WERI-Rb-1 (cell line): ENCODE data around the gene PRUNE1.

ENCODE experiments used
- DNase-seq: peaks from one replicate; pipeline ENCODE4 v3.0.0-alpha.2; 2020
- H3K27ac ChIP-seq: fragments of 250-450 bp; sonication (Bioruptor Pico); 2 replicates; pipeline ENCODE4 v1.5.1; 2020; ENCODE audit warnings: mild to moderate bottlenecking, moderate library complexity
- H3K27me3 ChIP-seq: fragments of 250-450 bp; sonication (Bioruptor Pico); 2 replicates; pipeline ENCODE4 v1.5.1; 2021; ENCODE audit warnings: mild to moderate bottlenecking, low read depth, moderate library complexity; ENCODE audit not compliant: insufficient read depth, severe bottlenecking
- H3K36me3 ChIP-seq: fragments of 250-450 bp; sonication (Bioruptor Pico); 2 replicates; pipeline ENCODE4 v1.5.1; 2020; ENCODE audit warnings: mild to moderate bottlenecking, moderate library complexity
- H3K4me3 ChIP-seq: 2 replicates; pipeline ENCODE4 v1.5.1; 2011; ENCODE audit warnings: low read depth, mild to moderate bottlenecking, control low read depth, low read length
- H3K9me3 ChIP-seq: fragments of 250-450 bp; sonication (Bioruptor Pico); 2 replicates; pipeline ENCODE4 v1.5.1; 2021; ENCODE audit warnings: mild to moderate bottlenecking, moderate library complexity; ENCODE audit not compliant: severe bottlenecking
- CTCF ChIP-seq: IDR thresholded peaks from 2 replicates; pipeline ENCODE4 v1.5.1; 2011; ENCODE audit warnings: low read depth, mild to moderate bottlenecking, control low read depth, inconsistent platforms, low read length

PRUNE1 gene

DNA sequence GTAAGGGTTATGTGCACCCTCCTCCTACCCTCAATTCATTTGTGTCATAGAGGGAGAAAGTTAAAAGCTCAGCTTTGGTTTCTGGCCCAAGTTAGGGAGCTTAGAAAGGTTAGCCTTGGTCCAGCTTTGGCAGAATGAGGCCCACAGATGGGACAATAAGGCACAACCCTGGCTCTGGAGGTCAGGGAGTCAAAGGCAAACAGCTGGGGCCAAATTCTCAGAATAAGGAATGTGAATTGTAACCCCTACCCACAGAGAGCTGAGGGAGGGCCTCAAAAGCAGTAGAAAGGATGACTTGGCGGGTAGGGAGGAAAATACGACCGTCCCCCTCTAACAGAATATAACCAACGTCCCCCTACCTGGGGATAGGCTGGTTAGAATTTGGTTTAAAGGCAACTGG, 42.6 kb upstream of the PRUNE1 start:
- Histone ChIP-seq H3K36me3 (peaks cover 92% of the 10 kb centered on the region), H3K27me3 (no peaks in the 10 kb centered on the region), H3K4me3 (no peak overlapping the region), H3K9me3 (no peaks in the 10 kb centered on the region), H3K27ac (no peak overlapping the region)
- no peak for DNase-seq
- no peak for TF ChIP-seq CTCF

- no peak overlapping the region for H3K4me3 ChIP-seq
- DNase-seq: no peak
- peaks cover 92% of the 10 kb centered on the region for H3K36me3 ChIP-seq
- no peaks in the 10 kb centered on the region for H3K27me3 ChIP-seq
- H3K27ac ChIP-seq: no peak overlapping the region
- no peak for TF ChIP-seq CTCF
- H3K9me3 ChIP-seq: no peaks in the 10 kb centered on the region
Measured at GRCh38 chr1:150966011-150966410, 42.2 kb upstream of the PRUNE1 start.

GRCh38 chr1:150967936-150968335, 40.3 kb upstream of the PRUNE1 start:
- H3K9me3 ChIP-seq: no peaks in the 10 kb centered on the region
- no peak for TF ChIP-seq CTCF
- H3K27me3 ChIP-seq: no peaks in the 10 kb centered on the region
- no peak for DNase-seq
- peaks cover 94% of the 10 kb centered on the region for H3K36me3 ChIP-seq
- H3K4me3 ChIP-seq: no peak overlapping the region
- H3K27ac ChIP-seq: no peak overlapping the region

DNA sequence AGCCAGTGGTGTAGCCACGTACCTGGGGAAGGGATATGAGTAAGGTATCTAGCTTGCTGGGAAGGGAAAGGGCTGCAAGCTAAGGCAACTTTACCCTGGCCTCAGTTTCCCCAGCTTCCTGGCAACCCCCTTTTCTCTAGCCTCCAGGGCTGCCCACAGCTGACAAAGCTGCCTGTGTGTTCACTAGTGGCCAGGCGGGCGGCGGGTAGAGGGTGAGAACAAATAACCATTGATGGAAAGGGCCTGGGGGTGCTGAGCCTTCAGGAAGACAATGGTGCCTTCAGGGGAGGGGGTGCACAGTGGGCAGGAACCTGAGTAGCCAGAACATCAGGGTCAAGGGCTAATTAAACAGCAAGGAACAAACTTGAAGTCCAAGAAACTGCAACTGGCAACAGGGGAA, 39.8 kb upstream of the PRUNE1 start:
- Histone ChIP-seq H3K9me3 (no peaks in the 10 kb centered on the region), H3K27ac (no peak overlapping the region), H3K27me3 (no peaks in the 10 kb centered on the region), H3K36me3 (peaks cover 88% of the 10 kb centered on the region), H3K4me3 (no peak overlapping the region)
- DNase-seq: no peak
- no peak for TF ChIP-seq CTCF

GRCh38 chr1:150969626-150970025, 38.6 kb upstream of the PRUNE1 start:
- H3K27ac ChIP-seq: no peak overlapping the region
- H3K27me3 ChIP-seq: no peaks in the 10 kb centered on the region
- TF ChIP-seq CTCF: no peak
- H3K9me3 ChIP-seq: no peaks in the 10 kb centered on the region
- no peak overlapping the region for H3K4me3 ChIP-seq
- H3K36me3 ChIP-seq: peaks cover 83% of the 10 kb centered on the region
- no peak for DNase-seq

GRCh38 chr1:150970808-150971582, 37.3 kb upstream of the PRUNE1 start:
- H3K9me3 ChIP-seq: peaks cover 4% of the 10 kb centered on the region
- DNase-seq: peak; percentile 85
- no peaks in the 10 kb centered on the region for H3K27me3 ChIP-seq
- TF ChIP-seq CTCF: no peak
- H3K36me3 ChIP-seq: peaks cover 69% of the 10 kb centered on the region
- no peak overlapping the region for H3K4me3 ChIP-seq
- H3K27ac ChIP-seq: peak overlapping the region; percentile 94
